Measurements from ENCODE around the gene H3-3A. TPM values are rescaled to one million over a fixed set of nuclear protein-coding genes. Genes with fewer than 3 reads are reported as not detected.

The H3-3A gene
- total and polyA plus RNA-seq, 2 of the 8 experiments (the other 6 are each of a cell fraction or from before 2014, with no cell fraction given): 1,157 to 1,223 TPM

GRCh38 chr1:226051365-226051764 lies 11.2 kb upstream of the H3-3A start:
- no peaks in the 10 kb centered on the region for H3K9me3 ChIP-seq (ENCODE audit: insufficient read depth in 2 of 2, low read depth in 1 of 2, low read length in 1 of 2)
- no peak overlapping the region for H2BK15ac ChIP-seq (ENCODE audit: low read length)
- H2BK20ac ChIP-seq (ENCODE audit: low read length): no peak overlapping the region
- no peaks in the 10 kb centered on the region for H3K23me2 ChIP-seq (ENCODE audit: low read depth, low read length)
- FAIRE-seq (no peak), DNase-seq (ENCODE audit: low read depth in 1 of 2, low spot score in 2 of 2) (no peak)
- no peak overlapping the region for H3K4ac ChIP-seq (replicated peaks; ENCODE audit: insufficient read length, low read depth, low read length)
- H4K91ac ChIP-seq (replicated peaks; ENCODE audit: insufficient read length, low read length): no peak overlapping the region
- no peaks in the 10 kb centered on the region for H3K36me3 ChIP-seq (ENCODE audit: control insufficient read depth in 2 of 4, insufficient read depth in 4 of 4, low read length in 3 of 4)
- no peak overlapping the region for H3K4me2 ChIP-seq (ENCODE audit: insufficient read depth in 1 of 2, low read depth in 2 of 2, low read length in 2 of 2)
- no peak overlapping the region for H4K5ac ChIP-seq (ENCODE audit: insufficient read length, low read depth, low read length)
- no peak overlapping the region for H2BK120ac ChIP-seq (replicated peaks; ENCODE audit: low read depth, low read length)
- 95% methylated on average over 1 of the region's 2 CpGs; no CpG with 5 or more reads in 1 of the 2 experiments for WGBS, 2 experiments (ENCODE audit: extremely low coverage in 1 of 2, insufficient coverage in 1 of 2, insufficient read length in 1 of 2, insufficient replicate concordance in 2 of 2, low coverage in 1 of 2, low lambda C conversion rate in 2 of 2, missing lambda C conversion rate in 1 of 2)
- H3K14ac ChIP-seq (ENCODE audit: insufficient read length): no peak overlapping the region
- H4K8ac ChIP-seq (ENCODE audit: extremely low read depth, insufficient read depth, low read length): no peak overlapping the region
- H3K23ac ChIP-seq (ENCODE audit: insufficient read length): no peak overlapping the region
- H3K79me2 ChIP-seq (ENCODE audit: control insufficient read depth in 1 of 2, insufficient read depth in 2 of 2, low read length in 2 of 2): no peaks in the 10 kb centered on the region
- no peaks in the 10 kb centered on the region for H4K20me1 ChIP-seq (replicated peaks in 1 of 2; ENCODE audit: control insufficient read depth in 1 of 2, insufficient read depth in 2 of 2, low read length in 2 of 2)
- H2AK5ac ChIP-seq (ENCODE audit: low read depth, low read length): no peak overlapping the region
- no peak overlapping the region for H3K4me3 ChIP-seq (ENCODE audit: extremely low read depth in 1 of 4, insufficient read depth in 2 of 4, low read depth in 3 of 4, low read length in 4 of 4)
- H3K9ac ChIP-seq (replicated peaks in 1 of 4; ENCODE audit: extremely low read depth in 1 of 4, low read depth in 3 of 4, low read length in 3 of 4): no peak overlapping the region
- POLR2A ChIA-PET (ENCODE audit: partially characterized antibody): interaction anchor here (2.1 kb wide), 1 partner anchor 11 kb away, joined by 23 read pairs; the partner anchor contains the start of gene H3-3A
- CTCF ChIA-PET (ENCODE audit: partially characterized antibody): interaction anchor here (1.5 to 2.4 kb wide), 2 partner anchors 10 to 14 kb away, joined by 5 to 6 read pairs; no protein-coding TSS in a partner anchor
- no peaks in the 10 kb centered on the region for H3K27me3 ChIP-seq (replicated peaks in 1 of 4; ENCODE audit: control insufficient read depth in 3 of 4, extremely low read depth in 1 of 4, insufficient read depth in 3 of 4, low read length in 3 of 4)
- peaks cover 0 to 4% (median 2%) of the 10 kb centered on the region in 4 experiments; a peak in 4 of 7 replicates for H3K4me1 ChIP-seq (replicated peaks in 1 of 4; ENCODE audit: control insufficient read depth in 3 of 4, insufficient read depth in 4 of 4, low read length in 3 of 4)
- H2AFZ ChIP-seq (ENCODE audit: low read length): no peak overlapping the region
- H2BK12ac ChIP-seq (ENCODE audit: low read depth, low read length): no peak overlapping the region
- H3K18ac ChIP-seq (ENCODE audit: extremely low read depth, low read length): no peak overlapping the region
- H3K27ac ChIP-seq (ENCODE audit: low read depth, low read length): no peak overlapping the region
- H2BK5ac ChIP-seq (ENCODE audit: low read depth, low read length): no peak overlapping the region
- H3K79me1 ChIP-seq (ENCODE audit: low read depth, low read length): no peaks in the 10 kb centered on the region
- no peak overlapping the region for H3K56ac ChIP-seq (replicated peaks; ENCODE audit: insufficient read length, low read depth, low read length)
- TF ChIP-seq TCF12 (IDR thresholded peaks at IDR 0.05; ENCODE audit: low read depth, low read length) (no peak), YY1 (IDR thresholded peaks at IDR 0.05; ENCODE audit: low read depth, low read length) (no peak), SIRT6 (IDR thresholded peaks at IDR 0.05; ENCODE audit: low read length) (no peak), MAFK (IDR thresholded peaks at IDR 0.05; ENCODE audit: low read depth, low read length) (no peak), KDM4A (IDR thresholded peaks at IDR 0.05; ENCODE audit: low read depth, low read length, severe bottlenecking) (no peak), EP300 (IDR thresholded peaks at IDR 0.05; ENCODE audit: borderline replicate concordance in 1 of 2, low read depth in 2 of 2, low read length in 2 of 2) (no peak), GTF2F1 (IDR thresholded peaks at IDR 0.05; ENCODE audit: borderline replicate concordance, low read depth, low read length) (no peak), HDAC2 (IDR thresholded peaks at IDR 0.05; ENCODE audit: borderline replicate concordance in 1 of 2, low read depth in 2 of 2, low read length in 2 of 2) (no peak), TAF1 (IDR thresholded peaks at IDR 0.05; ENCODE audit: low read depth, low read length) (no peak), RFX5 (IDR thresholded peaks at IDR 0.05; ENCODE audit: borderline replicate concordance, low read depth, low read length) (no peak), CHD2 (IDR thresholded peaks at IDR 0.05; ENCODE audit: low read length) (no peak), EZH2 (IDR thresholded peaks at IDR 0.05; ENCODE audit: low read depth, low read length, severe bottlenecking) (no peak), TAF7 (optimal IDR thresholded peaks at IDR 0.05; ENCODE audit: borderline replicate concordance, low read depth, low read length) (no peak), SIN3A (conservative IDR thresholded peaks at IDR 0.05 in 1 of 2, IDR thresholded peaks at IDR 0.05 in 1 of 2; ENCODE audit: low read depth in 1 of 2, low read length in 2 of 2) (no peak)

Measured in H1 (cell line).